ENCODE data around the gene NOTCH1.
"Not testable (repeated sequence)": the region's sequence is repeated elsewhere in the genome, so short reads cannot be mapped to it uniquely, and the experiment has no call there.

NOTCH1 gene

GRCh38 chr9:136578915-136579649, 33.2 kb upstream of the NOTCH1 start:
- no peak for DNase-seq

GRCh38 chr9:136578626-136578914, 32.7 kb upstream of the NOTCH1 start:
- DNase-seq: no peak

- DNase-seq: no peak
These were observed 32.2 kb upstream of the NOTCH1 start for GRCh38 chr9:136577941-136578625.

GRCh38 chr9:136576269-136576626, 30.4 kb upstream of the NOTCH1 start:
- no peak for DNase-seq

GRCh38 chr9:136575626-136576268, 29.9 kb upstream of the NOTCH1 start:
- DNase-seq: no peak

GRCh38 chr9:136574606-136575005, 28.8 kb upstream of the NOTCH1 start:
- DNase-seq: not testable (repeated sequence)

GRCh38 chr9:136572828-136573625, 27.2 kb upstream of the NOTCH1 start:
- DNase-seq: no peak

GRCh38 chr9:136572003-136572827, 26.4 kb upstream of the NOTCH1 start:
- DNase-seq: no peak

- no peak for DNase-seq
These were observed 25.7 kb upstream of the NOTCH1 start for GRCh38 chr9:136571531-136571930.

GRCh38 chr9:136570916-136571315, 25.1 kb upstream of the NOTCH1 start:
- DNase-seq: no peak

GRCh38 chr9:136570191-136570845, 24.5 kb upstream of the NOTCH1 start:
- no peak for DNase-seq

- no peak for DNase-seq
These were observed 23.8 kb upstream of the NOTCH1 start for GRCh38 chr9:136569526-136570148.

GRCh38 chr9:136568288-136569081, 22.6 kb upstream of the NOTCH1 start:
- no peak for DNase-seq

- DNase-seq: no peak
These were observed 21.9 kb upstream of the NOTCH1 start for GRCh38 chr9:136567651-136568287.

GRCh38 chr9:136566901-136567300, 21.1 kb upstream of the NOTCH1 start:
- DNase-seq: no peak

GRCh38 chr9:136566553-136566895, 20.7 kb upstream of the NOTCH1 start:
- DNase-seq: no peak

- no peak for DNase-seq
These were observed 20.1 kb upstream of the NOTCH1 start for GRCh38 chr9:136565715-136566552.

GRCh38 chr9:136565086-136565714, 19.4 kb upstream of the NOTCH1 start:
- DNase-seq: no peak

Measured in NCI-H510A treated with DMSO at 0.1 percent for 48 hours (cell line).